Pulmonary artery endothelial cell (primary cell): ENCODE measurements around the gene SIVA1. TPM values are rescaled to one million over a fixed set of nuclear protein-coding genes. Genes with fewer than 3 reads are reported as not detected.

Source experiments
- DNase-seq: peaks from one replicate; pipeline ENCODE4 v3.0.0-alpha.2; 2011; ENCODE audit warnings: low read depth, low spot score
- total RNA-seq: library from RNA; depleted of rRNA; stranded (reverse); fragments of >200 nt; gene quantifications from 2 replicates; pipeline ENCODE4 v1.2.3, GENCODE V29; 2014

The SIVA1 gene
- total RNA-seq, 1 donor from 2014 or later: 95.4 TPM

DNA sequence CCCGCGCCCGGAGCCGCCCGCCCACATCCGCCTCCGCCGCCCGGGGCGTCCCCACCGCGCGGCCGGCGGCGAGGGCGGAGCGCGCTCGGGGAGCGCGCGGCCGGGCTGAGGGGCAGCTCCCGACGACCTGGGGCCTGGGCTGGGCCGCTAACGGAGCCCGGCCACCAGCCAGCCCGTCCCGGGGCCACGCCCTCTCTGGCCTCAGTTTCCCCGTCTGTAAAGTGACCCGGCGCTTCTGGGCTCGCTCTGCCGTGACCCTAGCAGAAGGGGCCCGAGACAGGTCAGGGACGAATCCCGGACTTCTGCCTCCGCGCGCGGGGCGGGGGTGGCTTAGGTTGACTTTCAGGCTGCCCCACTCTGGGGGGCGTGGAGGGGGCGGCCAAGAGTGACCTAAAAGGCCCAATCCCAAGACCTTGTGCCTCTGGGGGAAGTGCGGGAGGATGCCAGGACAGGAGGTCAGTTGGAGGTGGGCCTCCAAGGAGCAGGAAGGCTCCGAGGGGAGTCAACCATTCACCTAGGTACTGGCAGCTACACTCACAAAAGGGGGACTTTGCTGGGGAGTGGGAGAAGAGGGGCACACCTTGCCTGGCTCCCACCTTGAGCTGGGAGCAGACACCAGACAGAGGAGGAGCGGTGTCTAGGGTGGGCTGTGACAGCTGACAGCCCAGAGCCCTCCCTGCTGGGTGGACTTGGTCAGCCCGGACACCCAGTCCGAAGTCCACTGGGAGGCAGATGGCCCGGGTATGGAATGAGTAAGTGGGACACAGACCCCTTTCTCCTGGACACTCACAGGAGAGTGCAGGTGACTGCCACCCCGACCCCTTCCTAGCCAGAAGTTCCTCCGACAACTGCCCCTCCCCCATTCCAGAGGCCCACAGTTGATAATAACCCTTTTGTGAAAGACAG lies 43.1 kb downstream of the SIVA1 start:
- DNase-seq: no peak

DNA sequence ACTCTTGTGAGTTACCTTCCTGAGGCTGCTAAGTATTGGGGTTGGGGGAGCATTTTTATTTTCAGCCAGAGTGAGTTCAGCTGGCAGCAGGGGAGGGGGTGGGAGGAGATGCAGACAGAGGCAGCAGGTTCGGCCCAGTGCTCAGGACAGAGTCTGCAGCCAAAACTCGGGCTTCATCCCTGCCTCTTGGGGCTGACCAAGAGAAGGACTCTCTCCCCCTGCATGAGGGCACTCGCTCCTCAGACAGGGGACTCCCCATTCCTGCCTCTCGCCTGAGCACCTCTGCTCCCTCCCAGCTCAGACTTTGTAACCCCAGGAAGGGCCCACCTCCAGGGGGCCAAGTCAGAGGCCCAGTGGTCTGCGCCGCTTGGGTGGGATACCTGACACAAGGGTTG lies 43.7 kb downstream of the SIVA1 start:
- DNase-seq: no peak

DNA sequence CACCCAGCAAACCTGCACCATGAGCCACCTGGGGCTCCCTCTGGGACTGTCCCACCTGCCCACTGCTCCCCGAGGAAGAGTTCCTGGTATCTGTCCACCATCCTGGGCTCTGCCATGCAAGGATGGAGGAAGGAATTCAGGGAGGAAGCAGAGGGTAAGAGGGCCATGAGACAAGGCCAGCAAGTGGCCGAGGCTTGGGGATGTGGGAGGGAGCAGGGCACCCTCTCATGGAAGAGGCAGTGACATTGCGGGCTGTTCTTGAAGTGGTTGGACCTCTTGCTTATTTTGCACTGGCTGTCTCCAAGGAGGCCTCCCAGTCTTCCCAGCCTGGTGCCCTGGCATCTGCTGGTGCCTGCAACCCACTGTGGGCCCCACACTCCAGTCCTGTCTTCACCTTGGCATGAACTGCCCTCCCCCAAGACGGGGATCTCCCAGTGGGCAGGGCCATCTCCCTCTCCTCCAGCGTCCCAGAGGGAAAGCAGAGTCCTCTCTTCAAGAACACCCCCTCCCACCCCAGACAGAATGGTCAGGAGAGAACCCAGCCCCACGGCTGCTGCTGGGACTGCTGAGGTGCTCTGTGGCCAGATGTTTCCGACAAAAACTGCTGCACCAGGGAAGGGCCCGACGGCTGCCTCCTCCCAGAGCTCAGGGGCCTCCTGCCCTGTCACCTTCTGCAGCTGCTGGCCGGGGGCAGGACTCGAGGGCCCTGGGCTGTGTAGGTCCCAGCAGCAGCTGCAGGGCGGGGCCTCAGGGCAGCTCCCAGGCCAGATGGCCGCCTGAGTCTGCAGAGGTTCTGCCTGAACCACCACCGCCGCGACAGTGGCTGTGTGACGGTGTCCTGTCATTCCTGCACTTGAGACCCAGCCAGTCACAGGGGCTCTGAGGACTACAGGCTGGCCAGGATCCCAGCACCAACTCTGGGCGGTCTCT lies 44.4 kb downstream of the SIVA1 start:
- DNase-seq: no peak

DNA sequence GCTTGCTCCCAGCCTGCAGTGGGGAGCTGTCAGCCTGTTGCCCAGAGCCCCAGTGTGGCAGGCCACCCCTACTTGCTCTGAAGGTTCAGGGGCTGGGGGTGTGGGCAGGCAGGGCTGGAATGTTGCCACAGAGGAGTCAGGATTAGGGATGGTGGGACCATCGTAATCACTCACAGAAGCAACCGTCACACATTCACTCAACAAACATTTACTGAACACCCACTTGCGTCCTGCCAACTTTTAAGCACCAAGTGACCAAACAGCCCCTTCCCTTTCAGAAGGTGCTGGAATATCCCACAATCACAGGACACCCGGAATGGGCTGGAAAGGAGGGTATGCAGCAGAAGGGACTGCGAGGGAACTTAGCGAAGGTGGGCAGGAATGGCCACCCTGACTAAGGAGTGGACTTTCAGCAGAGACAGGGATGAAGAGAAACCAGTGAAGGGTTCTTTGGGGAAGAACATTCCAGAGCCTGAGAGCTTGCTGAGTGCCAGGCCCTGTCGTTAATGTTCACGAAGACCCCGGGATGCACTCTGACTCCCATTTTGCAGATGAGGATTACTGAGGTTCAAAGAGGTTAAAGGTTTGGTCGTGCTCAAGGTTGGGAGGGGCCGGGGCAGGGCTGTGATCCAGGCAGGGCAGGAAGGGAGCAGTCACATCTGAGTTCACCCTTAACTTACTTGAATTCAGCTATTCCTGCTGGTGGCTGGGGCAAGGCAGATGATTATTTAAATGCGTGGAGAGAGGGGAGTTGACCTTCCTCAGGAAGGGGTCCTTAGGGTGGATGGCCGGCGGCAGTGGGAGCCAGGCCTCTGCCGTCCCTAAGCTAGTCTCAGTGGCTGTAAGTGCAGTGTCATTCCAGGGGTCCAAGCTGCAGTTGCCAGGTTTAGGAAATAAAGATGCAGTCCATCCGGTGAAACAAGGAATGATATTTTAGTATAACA lies 45.6 kb downstream of the SIVA1 start:
- DNase-seq: no peak

DNA sequence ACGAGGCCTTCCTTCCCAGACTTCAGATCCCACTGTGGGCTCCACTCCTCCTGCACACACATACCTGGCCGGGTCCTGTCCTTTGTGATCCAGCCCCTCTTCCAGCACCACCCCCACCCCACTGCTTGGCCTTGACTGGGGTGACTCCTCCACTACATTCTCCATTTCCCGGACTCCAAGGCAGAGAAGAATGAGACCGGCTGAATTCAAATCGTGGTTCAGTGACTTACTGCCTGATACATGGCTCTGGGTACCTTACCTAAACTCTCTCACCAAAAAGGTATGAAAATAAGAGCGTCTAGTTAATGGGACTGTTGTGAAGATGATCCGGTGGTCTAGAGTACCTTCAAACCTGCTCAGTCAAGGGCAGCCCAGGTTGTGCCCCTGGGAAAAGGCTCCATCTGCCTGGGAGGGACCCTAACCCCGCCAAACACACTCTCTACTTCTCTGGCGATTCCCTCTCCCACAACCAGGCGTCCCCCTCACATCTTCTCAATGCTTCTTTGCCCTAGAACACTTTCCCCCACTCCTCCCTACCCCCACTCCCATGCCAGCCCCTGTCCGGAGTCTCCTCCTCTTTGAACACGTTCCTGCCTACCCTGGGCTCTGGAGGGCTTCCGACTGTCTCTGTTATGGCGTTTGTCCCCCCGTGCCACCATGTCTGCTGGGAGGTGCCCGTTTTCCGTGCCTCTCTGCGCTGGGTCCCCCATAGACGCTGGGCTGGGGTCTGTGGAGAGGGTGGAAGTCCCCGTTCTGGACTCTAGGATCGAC lies 46.5 kb downstream of the SIVA1 start:
- no peak for DNase-seq

DNA sequence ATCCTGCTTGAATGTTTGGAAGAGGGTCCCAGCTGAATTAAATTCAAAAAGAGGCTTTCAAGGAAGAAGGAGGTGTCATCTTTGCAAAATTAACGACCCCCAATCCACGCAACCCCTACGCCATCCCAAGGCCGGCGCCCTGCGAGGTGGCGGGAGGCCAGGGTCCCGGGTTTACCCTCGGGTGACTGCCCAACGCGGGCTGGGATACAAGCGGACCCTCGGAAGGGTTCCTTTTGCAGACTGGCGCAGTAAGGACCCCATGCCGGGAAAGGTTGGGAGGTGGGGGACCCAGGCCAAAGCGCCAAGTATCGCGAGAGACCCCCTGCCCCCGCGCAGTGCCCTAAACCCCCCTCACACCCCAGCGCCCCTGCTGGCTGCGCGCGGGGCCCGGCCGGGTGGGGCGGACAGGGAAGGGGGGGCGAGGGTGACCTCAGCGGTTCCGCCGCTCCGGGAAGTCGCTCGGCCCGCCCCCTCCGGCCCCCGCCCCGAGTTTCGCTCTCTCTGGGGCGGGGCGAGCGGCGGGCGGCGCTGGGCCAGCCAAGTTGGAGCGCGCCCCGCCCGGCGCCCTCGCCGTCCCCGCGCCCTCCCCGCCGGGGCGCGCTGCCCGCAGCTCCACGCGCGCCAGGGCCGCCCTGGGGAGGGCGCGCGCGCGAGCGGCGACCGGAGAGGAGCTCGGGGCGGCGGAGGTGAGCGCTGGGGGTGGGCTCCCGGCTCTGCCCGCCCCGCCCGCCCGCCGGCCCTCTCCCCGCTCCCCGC lies 47.2 kb downstream of the SIVA1 start:
- no peak for DNase-seq

DNA sequence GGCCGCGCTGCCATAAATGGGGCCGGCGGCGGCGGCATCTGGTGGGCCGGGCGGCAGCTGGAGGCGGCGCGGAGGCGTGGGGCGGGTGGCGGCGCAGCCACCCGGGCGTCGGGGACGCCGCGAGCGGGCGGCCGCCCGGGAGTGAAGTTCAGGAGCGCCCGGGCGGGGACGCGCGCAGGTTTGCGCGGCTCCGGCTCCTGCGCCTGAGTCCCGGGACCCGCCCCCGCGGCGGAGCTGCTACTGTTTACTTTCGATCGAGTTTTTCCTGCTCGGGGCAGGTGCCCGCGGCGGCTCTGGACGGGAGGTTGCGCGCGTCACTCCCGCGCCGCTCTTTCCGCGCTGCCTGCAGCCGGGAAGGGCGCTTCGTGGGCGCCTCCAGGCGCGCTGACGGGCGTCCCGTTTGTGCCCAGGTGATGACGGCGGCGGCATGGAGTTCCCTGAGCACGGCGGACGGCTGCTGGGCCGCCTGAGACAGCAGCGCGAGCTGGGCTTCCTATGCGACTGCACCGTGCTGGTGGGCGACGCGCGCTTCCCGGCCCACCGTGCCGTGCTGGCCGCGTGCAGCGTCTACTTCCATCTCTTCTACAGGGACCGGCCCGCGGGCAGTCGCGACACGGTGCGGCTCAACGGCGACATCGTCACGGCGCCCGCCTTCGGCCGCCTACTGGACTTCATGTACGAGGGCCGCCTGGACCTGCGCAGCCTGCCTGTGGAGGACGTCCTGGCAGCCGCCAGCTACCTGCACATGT lies 48.0 kb downstream of the SIVA1 start, which contains the start of gene ZBTB42:
TSS of gene ZBTB42 (plus strand) at position 331 of the 749 bp plus-strand sequence. CDS start at position 428, 97 bp downstream.
- DNase-seq: no peak

DNA sequence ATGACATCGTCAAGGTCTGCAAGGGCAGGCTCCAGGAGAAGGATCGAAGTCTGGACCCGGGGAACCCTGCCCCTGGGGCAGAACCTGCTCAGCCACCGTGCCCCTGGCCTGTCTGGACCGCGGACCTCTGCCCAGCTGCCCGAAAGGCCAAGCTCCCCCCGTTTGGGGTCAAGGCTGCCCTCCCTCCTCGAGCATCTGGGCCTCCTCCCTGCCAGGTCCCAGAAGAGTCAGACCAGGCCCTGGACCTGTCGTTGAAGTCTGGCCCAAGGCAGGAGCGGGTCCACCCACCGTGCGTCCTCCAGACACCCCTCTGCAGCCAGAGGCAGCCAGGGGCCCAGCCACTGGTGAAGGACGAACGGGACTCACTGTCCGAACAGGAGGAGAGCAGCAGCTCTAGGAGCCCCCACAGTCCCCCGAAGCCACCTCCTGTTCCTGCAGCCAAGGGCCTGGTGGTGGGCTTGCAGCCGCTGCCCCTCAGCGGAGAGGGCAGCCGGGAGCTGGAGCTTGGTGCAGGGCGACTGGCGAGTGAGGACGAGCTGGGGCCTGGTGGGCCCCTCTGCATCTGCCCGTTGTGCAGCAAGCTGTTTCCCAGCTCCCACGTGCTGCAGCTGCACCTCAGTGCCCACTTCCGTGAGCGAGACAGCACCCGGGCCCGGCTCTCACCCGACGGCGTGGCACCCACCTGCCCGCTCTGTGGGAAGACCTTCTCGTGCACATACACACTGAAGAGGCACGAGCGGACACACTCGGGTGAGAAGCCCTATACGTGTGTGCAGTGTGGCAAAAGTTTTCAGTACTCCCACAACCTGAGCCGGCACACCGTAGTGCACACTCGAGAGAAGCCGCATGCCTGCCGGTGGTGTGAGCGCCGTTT lies 48.8 kb downstream of the SIVA1 start:
- DNase-seq: no peak

DNA sequence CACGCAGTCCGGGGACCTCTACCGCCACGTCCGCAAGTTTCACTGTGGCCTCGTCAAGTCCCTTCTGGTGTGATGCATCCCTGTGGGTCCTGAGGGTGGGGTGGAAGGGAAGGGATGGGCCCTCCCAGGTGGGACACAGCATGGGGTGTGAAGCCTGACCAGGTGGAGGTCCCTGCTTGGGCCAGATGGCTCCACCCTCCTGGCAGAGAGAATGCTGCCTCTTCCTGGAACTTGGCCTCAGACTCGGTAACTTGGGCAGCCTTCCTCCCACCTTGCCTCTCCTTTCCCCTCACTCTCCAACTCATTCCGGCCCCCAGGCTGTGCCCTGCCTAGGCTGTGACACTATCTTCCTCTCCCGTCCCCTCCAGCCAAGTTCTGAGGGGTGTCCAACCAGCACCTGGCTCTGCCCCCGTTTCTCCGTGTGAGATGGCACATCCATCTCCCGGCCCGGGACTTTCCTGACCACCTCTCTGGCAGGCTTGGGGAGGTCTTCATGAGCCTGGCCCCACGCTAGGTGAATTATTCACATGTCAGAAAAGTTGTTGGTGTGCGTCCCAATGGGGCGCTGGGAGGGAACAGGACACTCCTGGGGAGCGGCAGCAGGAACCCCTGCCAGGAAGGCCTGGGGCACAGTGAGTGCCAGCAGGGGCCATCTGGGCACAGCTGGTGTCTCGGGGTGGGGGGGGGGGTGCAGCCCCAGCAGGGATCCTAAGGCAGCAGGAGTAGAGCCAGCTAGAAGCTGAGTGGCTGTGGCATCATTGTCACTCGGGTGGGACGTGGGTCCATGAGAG lies 49.6 kb downstream of the SIVA1 start:
- no peak for DNase-seq

DNA sequence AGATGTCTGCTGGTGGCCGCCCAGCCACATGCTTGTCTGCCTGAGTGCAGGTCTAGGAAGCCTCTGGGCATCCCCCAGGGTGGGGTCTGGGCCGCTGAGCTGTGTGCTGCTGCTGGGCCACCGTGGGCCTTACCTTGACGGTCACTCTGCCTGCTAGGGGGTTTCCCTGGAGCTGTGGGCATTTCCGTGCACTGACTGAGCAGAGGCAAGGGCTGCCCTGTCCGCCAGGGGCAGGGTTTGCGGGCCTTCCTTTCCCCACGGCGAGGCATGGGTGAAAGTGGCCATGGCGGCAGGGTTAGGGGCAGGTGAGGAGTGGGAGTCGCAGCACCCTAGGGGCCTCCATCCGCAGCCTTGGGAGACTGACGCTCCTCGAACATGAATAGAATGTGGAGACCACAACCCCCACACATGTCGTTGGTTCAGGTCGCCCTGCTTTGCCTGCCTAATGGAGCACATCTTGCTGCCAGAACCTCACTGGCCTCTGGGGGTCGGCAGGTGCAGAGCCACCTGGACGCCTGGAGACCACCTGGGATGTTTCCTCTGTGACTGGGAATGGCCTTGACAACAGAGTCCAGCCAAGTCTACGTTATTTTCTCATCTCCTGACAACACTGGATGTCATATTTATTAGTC lies 50.4 kb downstream of the SIVA1 start:
- no peak for DNase-seq

DNA sequence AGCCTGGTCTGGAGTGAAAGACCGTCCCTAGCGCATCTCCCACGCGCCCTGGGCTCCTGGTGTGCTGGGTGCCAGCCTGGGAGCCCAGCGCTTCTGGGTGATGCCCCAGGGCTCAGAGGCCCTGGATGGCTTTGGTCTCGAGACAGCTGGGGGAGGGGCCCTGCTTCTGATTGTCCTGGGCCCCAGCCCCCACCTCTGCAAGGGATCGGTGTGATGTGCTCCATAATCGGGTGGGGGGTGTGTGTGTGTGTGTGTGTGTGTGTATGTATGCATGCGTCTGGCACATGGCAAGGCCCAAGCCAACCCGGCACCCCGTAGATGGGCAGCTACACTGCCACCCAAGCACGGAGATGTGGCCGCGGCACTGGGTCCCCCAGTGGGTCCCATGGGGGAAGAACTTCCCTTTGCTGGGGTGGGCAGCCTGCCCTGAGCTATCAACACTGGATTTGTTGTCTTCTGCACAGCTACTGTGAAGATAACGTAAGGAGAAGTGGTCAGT lies 51.0 kb downstream of the SIVA1 start:
- no peak for DNase-seq

DNA sequence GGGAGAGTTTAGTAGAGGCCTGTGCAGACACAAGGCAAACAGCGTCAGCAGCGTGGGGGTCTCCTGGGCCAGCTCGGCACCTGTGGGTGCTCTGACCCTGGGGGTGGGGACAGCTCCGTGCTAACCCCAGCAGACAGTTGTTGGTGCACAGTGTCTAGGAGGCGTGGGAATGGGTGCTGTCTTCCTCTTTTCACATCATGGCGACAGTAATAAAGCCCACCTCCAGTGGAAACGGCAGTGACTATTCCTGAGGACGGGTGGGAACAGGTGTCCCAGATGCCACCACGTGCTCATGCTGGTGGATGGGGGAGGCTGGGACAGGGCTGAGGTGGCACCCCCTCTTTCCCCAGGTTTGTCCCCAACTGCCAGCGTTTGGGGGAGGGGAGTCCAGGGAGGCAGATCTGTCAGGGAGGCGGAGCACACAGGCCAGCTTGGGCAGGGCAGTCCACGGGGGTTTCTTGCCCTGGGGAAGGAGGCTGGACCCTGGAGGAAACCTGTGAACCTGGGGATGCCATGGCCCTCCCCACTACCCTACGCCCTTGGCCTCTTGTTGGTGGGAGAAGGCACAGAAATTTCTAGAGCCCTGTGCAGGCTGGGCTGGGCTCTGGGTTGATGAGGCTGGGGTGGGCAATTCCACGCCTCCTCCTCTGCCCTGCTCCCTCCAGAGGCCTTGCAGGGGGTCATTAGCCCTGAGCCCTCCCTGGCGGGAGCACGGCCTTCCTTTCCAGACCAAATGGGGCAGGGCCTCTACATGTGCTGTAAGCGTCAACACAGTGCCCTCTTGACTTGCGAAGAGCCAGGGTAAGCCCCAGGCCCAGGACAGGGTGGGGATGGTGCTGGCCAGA lies 51.8 kb downstream of the SIVA1 start:
- DNase-seq: no peak

DNA sequence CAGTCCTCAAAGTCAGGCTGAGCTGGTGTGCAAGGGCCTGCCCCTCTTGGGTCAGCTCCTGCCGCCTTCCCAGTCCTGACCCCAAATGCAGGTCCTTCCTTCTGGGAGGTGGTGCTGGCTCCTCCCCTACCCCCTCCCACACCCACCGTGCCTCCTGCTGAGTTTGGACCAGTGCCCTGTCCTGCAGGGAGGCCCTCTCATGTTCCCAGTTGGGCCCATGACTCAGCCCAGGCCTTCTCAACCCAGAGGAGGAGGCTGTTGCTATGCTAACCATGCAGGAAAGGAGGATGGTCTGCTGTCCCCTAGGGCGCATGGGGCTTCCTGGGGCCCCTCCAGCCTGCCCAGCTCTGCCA lies 52.4 kb downstream of the SIVA1 start:
- no peak for DNase-seq

DNA sequence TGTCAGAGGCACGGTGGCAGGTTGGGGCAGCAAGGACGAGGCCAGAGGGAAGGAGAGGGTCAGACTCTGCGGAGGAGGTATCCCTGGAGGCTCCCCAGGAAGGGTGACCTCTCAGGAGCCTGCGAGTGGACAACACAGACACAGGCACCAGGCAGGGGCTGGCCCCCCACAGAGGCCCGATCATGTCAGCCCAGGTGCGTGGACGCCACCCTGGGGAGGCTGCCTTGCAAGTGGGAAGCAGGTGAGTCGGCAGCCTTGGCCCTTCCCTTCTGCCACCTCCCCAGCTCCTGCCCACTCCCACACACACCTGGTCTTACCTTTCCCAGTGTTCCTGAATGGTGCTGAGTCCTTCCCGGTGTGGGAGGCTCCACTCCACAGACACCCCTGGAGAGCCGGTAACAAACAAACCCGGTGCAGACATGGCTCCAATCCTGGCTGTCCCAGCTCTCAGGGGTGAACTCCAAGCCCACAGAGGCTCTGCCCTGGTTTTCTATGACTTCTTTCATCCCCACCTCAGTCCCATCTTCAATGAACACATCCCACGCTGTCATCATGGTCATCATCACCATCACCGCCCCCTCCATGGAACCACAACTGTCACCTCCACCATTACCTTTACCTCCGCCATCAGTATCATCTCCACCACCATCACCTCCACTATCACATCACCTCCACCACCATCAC lies 53.1 kb downstream of the SIVA1 start:
- DNase-seq: no peak
